Cardiac fibroblast (primary cell): ENCODE data around the gene LTBP2.

Experiments
- DNase-seq, 2 donors: peaks; one replicate each; pipeline versions ENCODE4 v3.0.0 to v3.0.0-alpha.2; 2010; ENCODE audit warnings: low read depth in 2 of 2
- H3K4me3 ChIP-seq, 2 donors: replicated peaks in 1 of 2; 1 replicate in 1 of 2; 2 replicates in 1 of 2; pipeline ENCODE4 v1.5.1; 2011; ENCODE audit warnings: low read depth in 2 of 2, low read length in 2 of 2, mild to moderate bottlenecking in 2 of 2, moderate library complexity in 1 of 2
- TF ChIP-seq, protein P1 (sequence below): IDR thresholded peaks from one replicate; pipeline ENCODE4 v1.5.1; 2011; ENCODE audit warnings: low read depth, mild to moderate bottlenecking, low read length, inconsistent platforms

The LTBP2 gene

DNA sequence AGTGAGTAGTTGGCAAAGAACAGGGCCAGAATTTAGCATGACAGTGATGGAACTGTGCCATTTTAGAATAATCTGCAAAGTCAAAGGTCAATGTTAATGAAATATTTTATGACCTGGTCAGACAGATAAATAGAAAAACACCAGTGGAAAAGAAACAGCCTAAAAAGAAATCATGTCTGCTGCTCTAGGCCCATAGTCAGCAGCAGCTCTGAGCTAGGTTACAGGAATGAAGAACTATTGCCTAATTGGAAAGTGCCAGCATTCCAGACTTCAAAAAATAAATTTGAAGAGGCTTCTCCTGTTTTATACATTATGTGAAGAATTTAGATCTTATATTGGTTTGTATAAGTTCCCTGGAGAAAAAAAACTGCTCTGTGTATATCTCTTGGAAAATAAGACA is 128.7 kb downstream of the LTBP2 start:
- DNase-seq = peak in 1 of 2 donors; percentile 29
- no peak overlapping the region for H3K4me3 ChIP-seq
- TF ChIP-seq, protein P1, sequence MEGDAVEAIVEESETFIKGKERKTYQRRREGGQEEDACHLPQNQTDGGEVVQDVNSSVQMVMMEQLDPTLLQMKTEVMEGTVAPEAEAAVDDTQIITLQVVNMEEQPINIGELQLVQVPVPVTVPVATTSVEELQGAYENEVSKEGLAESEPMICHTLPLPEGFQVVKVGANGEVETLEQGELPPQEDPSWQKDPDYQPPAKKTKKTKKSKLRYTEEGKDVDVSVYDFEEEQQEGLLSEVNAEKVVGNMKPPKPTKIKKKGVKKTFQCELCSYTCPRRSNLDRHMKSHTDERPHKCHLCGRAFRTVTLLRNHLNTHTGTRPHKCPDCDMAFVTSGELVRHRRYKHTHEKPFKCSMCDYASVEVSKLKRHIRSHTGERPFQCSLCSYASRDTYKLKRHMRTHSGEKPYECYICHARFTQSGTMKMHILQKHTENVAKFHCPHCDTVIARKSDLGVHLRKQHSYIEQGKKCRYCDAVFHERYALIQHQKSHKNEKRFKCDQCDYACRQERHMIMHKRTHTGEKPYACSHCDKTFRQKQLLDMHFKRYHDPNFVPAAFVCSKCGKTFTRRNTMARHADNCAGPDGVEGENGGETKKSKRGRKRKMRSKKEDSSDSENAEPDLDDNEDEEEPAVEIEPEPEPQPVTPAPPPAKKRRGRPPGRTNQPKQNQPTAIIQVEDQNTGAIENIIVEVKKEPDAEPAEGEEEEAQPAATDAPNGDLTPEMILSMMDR = no peak

DNA sequence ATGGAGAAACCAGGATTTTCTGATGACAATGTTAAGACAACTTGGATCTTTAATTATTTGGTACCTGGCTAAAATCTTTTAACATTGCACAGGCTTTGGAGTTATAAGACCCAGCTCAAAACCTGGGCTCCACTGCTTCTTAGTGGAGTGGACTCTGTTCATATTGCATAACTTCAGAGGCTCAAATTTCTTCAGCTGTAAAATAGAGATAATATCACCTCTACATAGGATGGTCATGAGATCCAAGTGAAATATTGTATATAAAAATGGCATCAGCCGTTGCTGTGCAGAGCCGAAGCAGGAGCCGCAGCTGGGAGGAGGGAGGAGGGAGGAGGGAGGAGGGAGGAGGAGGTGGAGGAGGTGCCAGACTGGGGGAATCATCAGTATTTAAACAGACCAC is 129.5 kb downstream of the LTBP2 start:
- DNase-seq = no peak
- TF ChIP-seq, protein P1 = no peak

DNA sequence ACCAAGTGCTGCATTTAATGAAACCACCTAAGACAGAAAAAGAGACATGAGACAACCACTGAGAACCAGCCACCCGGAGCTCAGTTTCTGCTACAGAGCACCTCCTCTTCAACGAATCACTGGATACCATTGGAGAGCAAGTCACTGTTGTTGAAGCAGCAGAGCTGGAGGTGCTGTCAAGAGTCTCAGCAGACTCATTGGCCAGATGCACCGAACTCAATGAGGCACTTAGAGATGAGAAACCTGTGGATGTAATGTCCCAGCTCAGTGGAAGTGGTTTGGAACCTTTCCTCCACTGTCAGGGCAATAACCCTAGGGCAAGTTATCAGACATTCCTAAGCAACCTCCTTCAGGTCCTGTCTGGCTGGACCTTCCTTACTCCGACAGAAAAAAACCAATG is 132.0 kb downstream of the LTBP2 start:
- TF ChIP-seq, protein P1 = no peak
- DNase-seq = no peak
- H3K4me3 ChIP-seq = no peak overlapping the region

More for the DNA sequence above, 129.5 kb downstream of the LTBP2 start:
- no peak overlapping the region for H3K4me3 ChIP-seq

DNA sequence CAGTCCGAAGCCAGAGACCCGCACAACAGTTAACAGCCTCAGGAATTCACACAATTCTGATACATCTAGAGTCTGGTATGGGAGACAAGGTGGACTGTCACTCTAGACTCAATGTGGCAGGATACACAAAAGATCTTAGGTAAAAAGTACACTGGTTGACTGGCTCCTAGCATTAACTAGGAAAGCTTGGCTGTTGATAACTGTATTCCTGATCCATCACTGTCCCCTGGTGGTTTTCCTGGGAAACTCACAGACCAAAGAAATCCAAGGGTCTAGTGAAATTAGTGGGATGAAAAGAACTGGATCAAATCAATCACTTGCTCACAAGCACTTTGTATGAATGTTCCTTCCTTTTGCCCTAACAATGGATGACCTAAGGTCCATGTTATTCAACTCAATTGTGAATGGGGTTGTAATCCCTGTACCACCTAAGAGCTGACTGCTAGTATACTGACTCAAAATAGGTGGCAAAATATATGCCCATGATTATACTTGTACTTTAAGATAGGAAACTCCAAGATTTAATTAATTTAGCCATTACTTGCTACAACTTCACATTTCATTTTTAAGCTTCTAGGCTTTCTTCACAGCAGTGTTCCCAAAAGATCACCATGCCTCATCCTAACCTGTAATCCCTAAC is 132.9 kb downstream of the LTBP2 start:
- TF ChIP-seq, protein P1 = peak; percentile 74
- no peak overlapping the region for H3K4me3 ChIP-seq
- DNase-seq = peak; percentile 44 to 53

DNA sequence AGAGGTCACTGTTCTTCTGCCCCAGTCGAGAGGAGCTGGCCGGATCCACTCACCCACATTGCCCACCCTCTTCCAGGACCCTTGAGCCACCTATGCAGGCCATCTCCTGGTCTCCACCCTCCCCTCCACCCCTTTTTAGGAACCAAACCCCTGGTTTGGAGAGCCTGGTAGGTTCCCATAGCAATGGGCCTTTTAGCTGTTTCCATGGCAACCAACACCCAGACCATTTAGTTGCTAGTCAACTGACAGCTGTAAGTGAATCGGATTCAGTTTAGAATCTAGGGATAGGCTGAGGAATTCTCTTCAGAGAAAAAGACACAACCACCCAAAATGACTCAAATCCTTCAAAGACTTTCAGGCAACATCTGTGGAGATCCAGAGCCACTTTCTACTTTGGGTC is 135.4 kb downstream of the LTBP2 start:
- no peak overlapping the region for H3K4me3 ChIP-seq
- DNase-seq = no peak
- TF ChIP-seq, protein P1 = no peak

DNA sequence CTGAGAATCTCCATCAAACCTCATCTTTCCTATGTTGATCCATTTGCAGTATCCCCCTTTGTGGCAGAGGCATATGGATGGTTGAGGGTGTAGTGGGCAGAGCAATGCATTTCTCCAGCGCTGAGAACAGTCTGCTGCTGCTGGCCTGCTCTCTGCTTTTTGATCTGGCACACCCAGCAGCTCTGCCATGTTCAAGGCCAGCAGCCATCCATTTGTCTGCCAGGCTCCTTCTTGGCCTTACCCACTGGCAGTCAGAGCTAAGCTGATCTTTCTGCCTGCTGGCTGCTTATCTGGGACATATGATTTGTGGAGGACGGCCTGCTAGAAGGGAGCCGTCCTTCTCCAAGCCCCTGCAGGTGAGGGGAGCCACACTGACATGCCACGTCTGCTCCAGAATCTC is 135.9 kb downstream of the LTBP2 start:
- no peak for DNase-seq
- TF ChIP-seq, protein P1 = no peak
- H3K4me3 ChIP-seq = no peak overlapping the region

DNA sequence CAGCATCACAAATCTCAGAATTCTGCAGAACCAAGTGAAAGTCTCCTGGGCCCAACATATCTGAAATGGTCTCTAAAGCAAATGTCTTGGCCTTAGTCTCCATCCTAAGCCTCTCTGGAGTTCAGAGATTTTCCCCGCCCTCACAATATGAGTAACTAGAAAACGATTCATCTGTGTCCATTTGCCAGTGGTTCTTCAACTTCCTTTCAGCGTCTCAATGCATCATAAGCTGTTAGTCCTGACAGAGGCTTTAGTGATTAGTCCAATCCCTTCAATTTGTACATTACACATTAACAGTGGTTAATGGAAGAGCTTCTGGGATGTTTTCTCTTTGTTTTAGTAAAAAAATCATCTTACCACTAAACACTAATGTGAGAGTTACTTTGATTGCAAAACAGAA is 136.4 kb downstream of the LTBP2 start:
- no peak overlapping the region for H3K4me3 ChIP-seq
- peak; percentile 65 to 79 for DNase-seq

More for the DNA sequence above, 136.4 kb downstream of the LTBP2 start:
- TF ChIP-seq, protein P1 = no peak
